ENCODE measurements around the gene ENO4.

The ENO4 gene

GRCh38 chr10:116919164-116919563 is 69.9 kb downstream of the ENO4 start:
- no peak for DNase-seq

- DNase-seq: no peak
Measured at GRCh38 chr10:116919706-116920105, 70.4 kb downstream of the ENO4 start.

GRCh38 chr10:116925056-116925455 is 75.8 kb downstream of the ENO4 start:
- no peak for DNase-seq

GRCh38 chr10:116926426-116926825 is 77.1 kb downstream of the ENO4 start:
- DNase-seq: no peak

- no peak for DNase-seq
Measured at GRCh38 chr10:116931806-116932205, 82.5 kb downstream of the ENO4 start.
